Hematopoietic multipotent progenitor cell (in vitro differentiated cells): ENCODE measurements around the gene DHX32. TPM values are rescaled to one million over a fixed set of nuclear protein-coding genes. Genes with fewer than 3 reads are reported as not detected.
"Not testable (repeated sequence)": the region's sequence is repeated elsewhere in the genome, so short reads cannot be mapped to it uniquely, and the experiment has no call there.

Experiments used
- DNase-seq, 3 donors: peaks; one replicate each; pipeline ENCODE4 v3.0.0-alpha.2; 2011 to 2015; ENCODE audit warnings: low read depth in 2 of 3, low spot score in 2 of 3
- total RNA-seq: library from RNA; depleted of rRNA; stranded (reverse); fragments of >200 nt; gene quantifications from one replicate; pipeline ENCODE4 v1.2.3, GENCODE V29; 2012

Gene DHX32, protein sequence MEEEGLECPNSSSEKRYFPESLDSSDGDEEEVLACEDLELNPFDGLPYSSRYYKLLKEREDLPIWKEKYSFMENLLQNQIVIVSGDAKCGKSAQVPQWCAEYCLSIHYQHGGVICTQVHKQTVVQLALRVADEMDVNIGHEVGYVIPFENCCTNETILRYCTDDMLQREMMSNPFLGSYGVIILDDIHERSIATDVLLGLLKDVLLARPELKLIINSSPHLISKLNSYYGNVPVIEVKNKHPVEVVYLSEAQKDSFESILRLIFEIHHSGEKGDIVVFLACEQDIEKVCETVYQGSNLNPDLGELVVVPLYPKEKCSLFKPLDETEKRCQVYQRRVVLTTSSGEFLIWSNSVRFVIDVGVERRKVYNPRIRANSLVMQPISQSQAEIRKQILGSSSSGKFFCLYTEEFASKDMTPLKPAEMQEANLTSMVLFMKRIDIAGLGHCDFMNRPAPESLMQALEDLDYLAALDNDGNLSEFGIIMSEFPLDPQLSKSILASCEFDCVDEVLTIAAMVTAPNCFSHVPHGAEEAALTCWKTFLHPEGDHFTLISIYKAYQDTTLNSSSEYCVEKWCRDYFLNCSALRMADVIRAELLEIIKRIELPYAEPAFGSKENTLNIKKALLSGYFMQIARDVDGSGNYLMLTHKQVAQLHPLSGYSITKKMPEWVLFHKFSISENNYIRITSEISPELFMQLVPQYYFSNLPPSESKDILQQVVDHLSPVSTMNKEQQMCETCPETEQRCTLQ
- 15.1 TPM for total RNA-seq

DNA sequence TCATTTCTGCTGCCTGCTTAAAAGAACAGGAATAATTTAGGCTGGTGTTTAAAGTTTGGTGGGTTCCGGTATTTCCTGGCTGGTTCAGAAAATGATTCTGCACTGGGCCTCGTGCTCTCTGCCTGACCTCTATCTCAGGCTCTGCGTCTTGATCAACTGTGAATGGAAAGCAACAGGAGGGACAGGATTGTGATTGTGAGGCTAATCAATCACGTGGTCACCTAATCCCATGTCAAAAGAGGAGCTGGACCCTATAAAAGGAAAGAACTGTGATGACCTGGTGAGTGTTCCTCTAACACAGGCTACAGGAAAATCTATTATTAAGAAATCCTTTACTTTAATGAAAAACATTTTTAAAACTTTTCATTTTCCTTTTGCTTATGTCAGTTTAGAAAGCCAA is at the start of gene DHX32:
DHX32 (minus strand) TSS at position 101 of the 400 bp plus-strand sequence. CDS start 468 bp downstream, outside the sequence.
- no peak for DNase-seq

DNA sequence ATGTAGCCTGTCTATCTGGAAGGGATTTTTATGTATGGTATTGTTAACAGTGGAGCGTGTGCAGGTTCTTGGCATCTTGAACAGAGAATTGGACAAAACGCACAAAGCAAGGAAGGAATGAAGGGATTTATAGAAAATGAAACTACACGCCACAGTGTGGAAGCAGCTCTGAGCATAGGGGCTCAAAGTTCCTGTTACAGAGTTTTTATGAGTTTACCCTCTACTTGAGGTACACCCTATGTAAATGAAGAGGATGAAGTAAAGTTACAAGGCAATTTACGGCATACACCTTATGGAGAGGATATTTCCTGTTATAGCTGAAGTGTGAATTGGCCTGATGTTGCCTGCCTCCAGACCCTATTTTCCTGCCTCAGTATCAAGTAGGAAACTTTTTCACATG is 48.5 kb upstream of the DHX32 start:
- DNase-seq, result no peak

DNA sequence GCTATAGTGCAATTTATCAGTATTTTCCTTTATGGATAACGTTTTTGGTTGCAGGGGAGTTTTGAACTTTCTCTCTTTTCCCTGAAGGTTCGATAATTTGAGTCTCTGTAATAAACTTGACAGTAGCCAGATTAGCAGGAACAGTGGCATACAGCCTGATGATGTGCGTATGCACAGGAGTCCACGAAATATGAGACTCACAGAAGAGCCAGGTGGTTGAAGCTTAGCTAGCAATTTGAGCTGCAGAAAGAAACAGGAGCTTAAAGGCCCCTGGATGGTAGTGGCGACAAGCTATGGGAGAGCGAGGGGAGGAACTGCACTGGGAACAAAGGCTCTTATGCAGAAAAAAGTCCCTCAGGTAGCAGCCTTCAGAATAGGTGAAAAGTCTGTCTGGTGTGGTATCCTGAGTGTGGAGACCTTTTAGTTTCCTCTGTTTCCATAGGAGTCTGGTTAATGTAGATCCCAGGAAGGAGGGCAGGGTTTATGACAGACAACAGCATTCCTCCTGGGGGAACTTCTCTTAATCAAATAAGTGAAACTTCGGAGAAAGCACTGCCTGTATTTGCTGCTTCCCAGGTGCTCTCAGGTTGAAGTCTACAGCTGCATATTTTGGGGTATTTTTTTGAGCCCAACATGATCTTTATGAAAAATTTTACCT is 48.0 kb upstream of the DHX32 start:
- no peak for DNase-seq

DNA sequence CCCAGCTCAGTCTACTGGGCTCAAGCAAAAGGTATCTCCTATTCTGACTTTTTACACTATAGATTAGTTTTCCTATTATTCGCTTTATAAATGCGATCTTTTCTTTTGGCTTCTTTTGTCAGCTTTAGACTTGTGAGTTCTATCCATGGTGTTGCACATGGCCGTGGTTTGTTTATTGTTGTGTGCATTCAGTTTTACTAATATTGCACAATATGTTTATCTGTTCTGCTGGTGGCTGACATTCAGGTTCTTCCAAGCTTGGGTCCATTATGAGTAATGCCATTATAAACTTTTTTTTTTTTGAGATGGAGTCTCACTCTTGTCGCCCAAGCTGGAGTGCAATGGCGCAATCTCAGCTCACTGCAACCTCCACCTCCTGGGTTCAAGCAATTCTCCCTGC is 46.2 kb upstream of the DHX32 start:
- DNase-seq, result not testable (repeated sequence)

DNA sequence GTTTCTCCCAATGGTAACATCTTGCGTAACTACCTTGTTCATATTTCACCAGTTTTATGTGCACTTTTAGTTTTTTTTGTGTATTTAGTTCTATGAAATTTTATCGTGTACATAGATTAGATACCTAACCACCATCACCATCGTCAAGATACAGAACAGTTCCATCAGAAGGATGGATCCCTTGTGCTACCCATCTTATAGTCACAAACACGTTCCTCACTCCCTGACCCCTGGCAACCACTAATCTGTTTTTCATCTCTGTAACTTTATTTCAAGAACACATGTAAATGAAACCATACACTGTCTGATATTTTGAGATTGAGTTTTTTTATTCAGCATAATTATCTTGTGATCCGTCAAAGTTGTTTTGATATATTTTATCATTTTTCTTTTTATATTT is 45.2 kb upstream of the DHX32 start:
- no peak for DNase-seq

DNA sequence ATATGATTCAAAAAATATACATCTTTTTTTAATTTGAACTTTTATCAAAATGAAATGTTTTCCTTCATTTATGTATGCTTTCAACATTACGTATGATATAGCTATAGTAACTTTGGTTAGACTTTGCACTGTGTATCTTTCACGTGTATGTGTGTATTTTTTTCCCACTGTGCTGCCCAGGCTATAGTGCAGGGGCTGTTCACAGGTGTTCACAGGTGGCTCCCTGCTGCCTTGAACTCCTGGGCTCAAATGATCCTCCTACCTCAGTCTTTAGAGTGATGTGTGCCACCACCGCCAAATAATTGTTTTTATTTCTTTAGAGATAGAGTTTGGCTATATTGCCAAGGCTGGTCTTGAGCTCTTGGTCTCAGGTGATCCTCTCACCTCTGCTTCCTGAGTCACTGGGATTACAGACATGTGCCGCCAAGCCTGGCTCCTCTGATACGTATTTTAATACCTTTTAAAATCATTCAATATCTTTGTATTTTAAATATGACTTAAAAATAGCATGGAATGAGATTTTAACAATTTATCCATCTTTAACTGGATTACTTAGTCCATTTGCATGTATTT is 44.3 kb upstream of the DHX32 start:
- no peak for DNase-seq

DNA sequence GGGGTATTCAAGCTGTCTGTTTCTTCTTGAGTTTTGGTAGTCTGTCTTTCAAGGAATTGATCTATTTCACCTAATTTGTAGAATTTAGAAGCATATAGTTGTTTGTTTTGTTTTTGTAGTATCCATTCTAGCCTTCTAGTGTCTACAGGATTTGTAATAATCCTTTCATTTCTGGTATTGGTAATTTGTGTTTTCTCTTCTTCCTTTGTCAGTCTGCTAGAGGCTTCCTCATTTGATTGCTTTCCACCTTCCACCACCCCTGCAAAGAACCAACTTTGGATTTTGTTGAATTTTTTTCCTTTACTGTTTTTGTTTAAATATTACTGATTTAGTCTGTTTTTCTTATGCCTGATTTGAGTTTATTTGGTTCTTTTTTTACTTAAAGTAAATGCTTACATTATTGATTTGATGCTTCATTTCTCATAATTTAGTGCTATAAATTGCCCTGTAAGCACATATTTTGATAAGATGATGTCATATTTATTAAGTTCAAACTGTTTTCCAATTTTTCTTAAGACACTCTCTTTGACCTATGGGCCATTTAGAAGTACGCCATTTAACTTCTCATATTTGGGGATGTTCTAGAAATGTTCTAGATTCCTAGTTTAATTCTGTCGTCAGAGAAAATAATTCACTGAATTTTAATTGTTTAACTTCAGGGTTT is 40.7 kb upstream of the DHX32 start:
- DNase-seq, result not testable (repeated sequence)

DNA sequence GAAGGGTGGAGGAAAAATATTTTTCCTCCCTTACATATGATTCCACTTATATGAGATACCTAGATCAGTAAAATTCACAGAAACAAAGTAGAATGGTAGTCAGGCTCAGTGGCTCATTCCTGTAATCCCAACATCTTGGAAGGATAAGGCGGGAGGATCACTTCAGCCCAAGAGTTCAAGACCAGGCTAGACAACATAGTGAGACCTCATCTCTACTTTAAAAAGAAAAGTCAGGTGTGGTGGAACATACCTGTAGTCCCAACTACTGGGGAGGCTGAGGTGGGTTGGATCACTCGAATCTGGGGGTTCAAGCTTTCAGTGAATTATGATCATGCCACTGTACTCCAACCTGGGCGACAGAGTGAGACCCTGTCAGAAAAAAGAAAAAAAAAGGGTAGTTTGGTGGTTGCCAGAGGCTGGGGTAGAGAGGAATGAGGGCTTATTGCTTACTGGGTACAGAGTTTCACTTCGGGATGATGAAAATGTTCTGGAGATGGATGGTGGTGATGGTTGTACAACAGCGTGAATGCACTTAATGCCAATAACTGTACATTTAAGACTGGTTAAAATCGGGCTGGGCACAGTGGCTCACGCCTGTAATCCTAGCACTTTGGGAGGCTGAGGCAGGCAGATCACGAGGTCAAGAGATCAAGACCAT is 36.7 kb upstream of the DHX32 start:
- not testable (repeated sequence) for DNase-seq

DNA sequence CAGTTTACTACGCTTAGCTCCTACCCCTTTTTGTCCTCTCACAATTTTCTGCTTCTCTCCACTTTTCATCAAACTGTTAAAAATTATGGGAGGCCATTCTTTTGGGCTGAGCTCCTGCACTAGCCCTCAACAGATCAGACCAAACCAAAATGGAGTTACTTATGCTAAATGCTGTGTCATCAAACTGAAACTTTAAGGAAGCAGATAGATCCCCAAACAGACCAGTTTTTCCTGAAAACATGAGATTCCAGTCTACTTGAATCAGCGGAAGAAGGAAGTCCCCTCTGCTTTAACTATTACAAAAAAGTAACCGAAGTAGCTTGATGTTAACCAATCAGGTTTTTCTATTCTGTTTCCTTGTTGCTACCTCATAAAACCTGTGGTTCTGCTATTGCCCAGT is 35.9 kb upstream of the DHX32 start:
- no peak for DNase-seq

DNA sequence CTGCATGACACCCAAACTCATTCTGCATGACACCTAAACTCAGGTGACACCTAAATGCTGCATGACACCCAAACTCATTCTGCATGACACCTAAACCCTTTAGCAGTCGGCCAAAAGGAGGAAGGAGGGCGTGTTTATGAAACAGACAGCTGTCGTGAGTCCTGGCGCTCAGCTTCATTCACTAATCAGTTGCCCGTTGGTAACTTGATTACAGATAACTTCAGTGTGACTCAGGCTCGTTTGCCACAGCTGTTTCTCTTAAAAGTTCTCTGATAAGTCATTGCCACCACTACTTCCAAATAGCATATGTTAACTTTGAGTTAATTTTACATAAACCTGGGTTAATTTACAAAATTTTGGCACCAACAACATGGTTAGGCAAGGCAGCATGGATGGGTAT is 32.2 kb upstream of the DHX32 start:
- not testable (repeated sequence) for DNase-seq

DNA sequence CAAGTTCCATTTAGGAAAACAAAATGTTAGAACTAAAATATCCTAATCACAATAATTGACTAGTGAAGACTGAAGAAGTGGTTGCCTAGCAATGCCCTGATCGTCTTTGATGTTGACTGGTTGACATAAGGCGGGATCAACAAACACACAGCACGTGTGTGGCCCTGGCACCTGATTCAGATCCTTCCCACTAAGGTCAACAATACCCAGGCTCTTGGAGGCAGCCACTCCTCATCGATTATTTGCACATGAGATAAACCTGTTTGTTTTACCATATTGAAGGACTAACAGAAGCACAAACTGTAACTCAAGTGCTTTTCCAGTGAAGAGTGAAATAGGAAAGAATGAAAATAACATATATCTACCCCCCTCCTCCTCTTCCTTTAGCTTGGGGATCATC is 30.9 kb upstream of the DHX32 start:
- no peak for DNase-seq

DNA sequence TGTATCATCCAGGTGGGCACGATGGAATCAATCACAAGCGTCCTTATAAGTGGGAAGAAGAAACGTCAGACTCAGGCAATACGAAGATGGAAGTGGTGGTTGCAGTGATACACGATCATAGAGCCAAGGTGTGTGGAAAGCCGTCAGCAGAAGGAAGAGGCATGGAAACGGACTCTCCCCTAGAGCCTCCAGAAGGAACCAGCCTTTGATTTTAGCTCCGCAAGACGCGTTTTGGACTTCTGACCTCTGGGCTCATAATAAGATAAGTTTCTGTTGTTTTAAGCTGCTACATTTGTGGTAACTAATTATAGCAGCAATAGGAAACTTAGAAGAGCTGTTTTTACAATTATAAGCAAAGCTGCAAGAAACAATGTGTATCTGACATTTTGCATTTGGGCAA is 30.1 kb upstream of the DHX32 start:
- no peak for DNase-seq

DNA sequence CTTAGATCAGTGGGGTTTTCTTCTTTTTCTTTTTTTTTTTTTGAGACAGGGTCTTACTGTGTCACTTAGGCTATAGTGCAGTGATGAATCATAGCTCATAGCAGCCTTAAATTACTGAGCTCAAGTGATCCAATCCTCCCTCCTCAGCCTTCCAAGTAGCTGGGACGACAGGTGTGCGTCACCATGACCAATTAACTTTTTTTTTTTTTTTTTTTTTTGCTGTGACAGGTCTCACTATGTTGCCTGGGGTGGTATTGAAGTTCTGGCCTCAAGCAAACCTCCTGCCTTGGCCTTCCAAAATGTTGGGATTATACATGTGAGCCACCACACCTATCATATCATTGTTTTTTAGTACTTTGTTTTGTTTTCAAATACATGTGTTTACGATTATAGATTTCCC is 28.4 kb upstream of the DHX32 start:
- not testable (repeated sequence) for DNase-seq

DNA sequence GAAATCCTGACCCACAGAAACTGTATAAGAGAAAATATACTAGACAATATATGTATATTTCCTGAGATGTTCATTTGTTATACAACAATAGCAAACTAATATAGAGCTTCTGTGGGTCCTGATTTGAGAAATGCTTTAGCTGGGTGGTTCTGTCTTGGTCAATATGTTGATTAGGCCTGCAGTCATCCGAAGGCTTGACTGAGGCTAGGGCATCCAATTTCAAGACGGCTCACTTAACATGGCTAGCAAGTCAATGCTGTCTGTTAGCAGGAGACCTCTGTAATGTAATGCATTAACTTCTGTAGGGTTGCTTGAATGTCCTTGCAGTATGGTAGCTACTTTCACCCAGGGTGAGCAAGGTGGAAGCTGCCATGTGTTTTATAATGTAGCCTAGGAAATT is 27.7 kb upstream of the DHX32 start:
- DNase-seq, result not testable (repeated sequence)

DNA sequence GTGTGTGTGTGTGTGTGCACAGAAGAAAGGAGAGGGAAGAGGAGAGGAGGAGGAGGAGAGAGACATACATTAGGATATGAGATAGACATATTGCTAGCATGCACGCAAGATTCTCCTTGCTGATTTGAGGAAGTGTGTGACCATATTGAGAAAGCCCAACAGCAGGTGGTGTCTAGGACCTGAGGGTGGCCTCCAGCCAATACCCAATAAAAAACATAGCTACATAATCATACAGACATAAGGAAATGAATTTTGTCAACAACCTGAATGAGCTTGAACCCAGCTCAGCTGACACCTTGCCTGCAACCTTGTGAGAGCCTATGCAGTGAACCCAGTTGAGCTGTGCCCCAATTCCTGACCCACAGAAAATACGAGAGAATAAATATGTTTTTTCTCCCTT is 26.5 kb upstream of the DHX32 start:
- DNase-seq, result not testable (repeated sequence)

DNA sequence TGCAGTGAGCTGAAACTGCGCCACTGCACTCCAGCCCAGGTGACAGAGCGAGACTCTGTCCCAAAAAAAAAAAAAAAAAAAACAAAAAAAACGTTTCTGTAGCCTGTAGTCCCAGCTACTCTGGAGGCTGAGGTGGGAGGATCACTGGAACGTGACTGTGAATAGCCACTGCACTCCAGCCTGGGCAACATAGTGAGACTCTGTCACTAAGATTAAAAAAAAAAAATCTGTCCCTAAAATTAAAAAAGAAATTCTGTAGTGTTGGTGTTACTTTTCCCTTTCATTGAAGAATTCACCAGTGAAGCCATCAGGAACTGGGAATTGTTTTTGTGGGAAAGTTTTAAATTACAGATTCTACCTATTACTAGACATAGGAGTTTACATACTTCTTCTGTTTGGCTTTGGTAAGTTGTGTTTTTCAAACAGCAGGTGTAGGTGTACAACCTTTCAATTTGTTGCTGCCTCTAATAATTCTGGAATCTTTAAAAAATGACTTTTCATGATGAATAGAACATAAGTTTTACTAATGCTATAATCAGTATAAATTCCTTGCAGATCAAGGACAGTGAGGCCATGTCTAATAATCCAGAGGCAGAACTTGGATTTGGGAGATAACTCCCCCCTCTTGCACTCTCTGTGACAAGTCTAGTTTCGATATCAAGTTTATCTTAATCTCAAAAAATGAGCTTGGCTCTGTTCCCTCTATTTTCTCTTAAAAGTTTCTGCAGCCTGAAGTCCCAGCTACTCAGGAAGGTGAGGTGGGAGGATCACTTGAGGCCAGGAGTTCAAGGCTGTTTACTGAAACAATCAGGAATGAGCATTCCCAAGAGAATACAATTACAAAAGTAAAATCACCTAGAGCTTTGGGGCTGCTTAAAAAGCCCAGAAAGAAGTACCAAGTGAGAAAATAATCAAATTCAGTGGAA is 24.2 kb upstream of the DHX32 start:
- DNase-seq, result not testable (repeated sequence)

DNA sequence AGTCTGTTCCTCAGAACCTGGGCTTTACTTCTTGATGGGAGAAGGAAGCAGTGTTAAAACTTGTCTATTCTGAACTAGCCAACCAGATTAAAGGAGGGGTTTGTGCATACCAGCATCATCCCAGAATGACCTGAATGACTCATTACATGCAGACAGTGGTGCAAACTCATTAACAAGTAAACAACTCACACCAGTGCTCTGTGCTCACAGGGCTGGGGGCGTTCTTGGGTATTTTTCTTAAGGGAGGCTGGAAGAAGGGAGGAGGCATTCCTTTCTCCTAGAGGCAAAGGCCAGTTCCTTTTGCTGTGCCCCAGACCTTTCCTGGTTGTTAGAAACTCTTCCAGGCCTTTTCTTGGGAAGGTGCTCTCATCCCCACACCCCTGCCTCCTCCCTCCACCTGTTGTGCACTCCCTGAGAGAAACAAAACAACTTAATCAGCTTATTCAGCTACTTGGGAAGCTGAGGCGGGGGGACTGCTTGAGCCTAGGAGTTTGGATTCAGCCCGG is 22.1 kb upstream of the DHX32 start:
- DNase-seq, result not testable (repeated sequence)

DNA sequence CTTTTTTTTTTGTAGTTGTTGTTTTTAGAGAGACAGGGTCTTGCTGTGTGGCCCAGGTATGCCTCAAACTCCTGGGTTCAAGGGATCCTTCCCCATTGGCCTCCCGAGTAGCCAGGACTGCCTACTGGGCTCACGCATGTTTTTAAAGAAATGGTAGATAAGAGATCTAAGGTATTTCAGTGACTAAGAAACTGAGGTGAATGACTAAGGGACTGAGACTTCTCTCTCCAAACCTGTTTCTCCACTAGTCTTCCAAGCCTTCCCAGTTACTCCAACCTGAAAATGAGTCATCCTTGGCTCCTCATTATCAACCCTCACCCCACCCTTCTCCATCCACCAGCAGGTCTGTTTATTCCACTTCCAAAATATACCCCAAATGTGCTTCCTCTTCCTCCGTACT is 19.9 kb upstream of the DHX32 start:
- DNase-seq, result not testable (repeated sequence)

DNA sequence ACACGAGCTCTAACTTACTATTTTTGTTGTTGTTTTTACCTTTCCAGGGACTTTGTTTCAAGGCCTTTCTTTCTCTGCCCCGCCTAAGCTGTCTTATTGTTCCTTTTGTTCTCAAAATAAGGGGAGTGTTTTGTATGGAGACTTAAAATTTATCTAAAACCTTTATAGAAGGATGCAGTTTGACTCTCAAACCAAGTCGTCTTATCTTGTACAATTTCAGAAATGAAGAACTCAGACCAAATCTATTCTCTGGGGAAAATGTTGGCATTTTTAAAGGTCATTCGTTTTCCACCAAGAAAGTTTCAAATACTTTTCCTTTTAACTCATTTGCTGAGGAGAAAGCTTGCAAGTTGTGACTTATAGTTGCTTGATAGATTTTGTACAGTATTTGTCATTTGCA is 16.2 kb upstream of the DHX32 start:
- DNase-seq, result not testable (repeated sequence)
